ENCODE results near the gene PLEKHB1. TPM values are rescaled to one million over a fixed set of nuclear protein-coding genes. Genes with fewer than 3 reads are reported as not detected.

PLEKHB1 gene, protein sequence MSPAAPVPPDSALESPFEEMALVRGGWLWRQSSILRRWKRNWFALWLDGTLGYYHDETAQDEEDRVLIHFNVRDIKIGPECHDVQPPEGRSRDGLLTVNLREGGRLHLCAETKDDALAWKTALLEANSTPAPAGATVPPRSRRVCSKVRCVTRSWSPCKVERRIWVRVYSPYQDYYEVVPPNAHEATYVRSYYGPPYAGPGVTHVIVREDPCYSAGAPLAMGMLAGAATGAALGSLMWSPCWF
- 0.12 and 0.34 TPM in 2 replicates for polyA plus RNA-seq (2013)

DNA sequence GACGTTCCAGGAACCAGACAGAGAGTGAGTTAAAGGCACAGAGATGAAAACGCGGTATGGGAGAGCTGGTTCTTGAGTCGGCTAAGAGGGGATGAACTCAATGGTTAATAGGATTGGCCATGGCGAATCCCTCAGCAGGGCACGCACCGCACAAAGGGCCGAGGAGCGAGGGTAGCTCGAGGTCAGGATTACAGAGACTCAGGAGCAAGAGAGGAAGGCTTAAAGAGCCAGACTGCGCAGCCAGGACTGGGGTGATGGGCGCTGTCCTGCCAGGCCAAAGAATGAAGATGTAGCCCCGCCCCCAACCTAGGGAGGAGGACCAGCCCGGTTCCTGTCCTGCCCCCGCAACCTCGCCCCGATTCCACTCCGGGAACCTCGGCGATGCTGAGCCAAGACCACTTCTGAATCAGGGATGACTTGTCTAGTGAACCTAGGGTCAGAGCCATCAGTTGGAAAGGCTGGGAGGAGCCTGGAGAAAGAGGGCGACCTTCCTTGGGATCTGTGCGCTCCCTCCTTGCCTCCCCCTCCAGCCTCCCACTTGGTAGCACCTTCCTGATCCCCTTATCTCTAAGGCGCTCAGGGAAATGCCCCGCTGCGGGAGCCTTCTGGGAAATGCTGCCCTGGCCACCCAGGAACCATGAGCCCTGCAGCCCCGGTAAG, at the start of gene PLEKHB1:
PLEKHB1 (plus strand) TSS at position 610 of the 660 bp plus-strand sequence; CDS start at position 638, 28 bp downstream.
- no peak within 1 kb of the TSS for H3K14ac ChIP-seq (ENCODE audit: low read length)
- H3K9me3 ChIP-seq (ENCODE audit: insufficient read depth, low read depth, low read length) = no peaks in the 10 kb centered on the region
- H3K23ac ChIP-seq (ENCODE audit: low read length) = no peak within 1 kb of the TSS
- no peak within 1 kb of the TSS for H2AFZ ChIP-seq (ENCODE audit: insufficient read depth, low read length, poor library complexity)
- no peak within 1 kb of the TSS for H2BK120ac ChIP-seq (ENCODE audit: insufficient read depth, low read length, poor library complexity)
- peak within 1 kb of the TSS; percentile 11 for H3K4me2 ChIP-seq (ENCODE audit: low read length)
- no peak within 1 kb of the TSS for H2BK12ac ChIP-seq (ENCODE audit: low read length)
- no peaks in the 10 kb centered on the region for H3K36me3 ChIP-seq (ENCODE audit: control insufficient read depth in 1 of 2, insufficient read depth in 2 of 2, low read length in 2 of 2)
- H3K18ac ChIP-seq (ENCODE audit: low read length) = no peak within 1 kb of the TSS
- H3K79me1 ChIP-seq (ENCODE audit: low read length) = no peaks in the 10 kb centered on the region
- no peak within 1 kb of the TSS for H3K9ac ChIP-seq (ENCODE audit: low read length)
- H4K12ac ChIP-seq (ENCODE audit: low read depth, low read length) = no peak within 1 kb of the TSS
- no peak within 1 kb of the TSS for H4K8ac ChIP-seq (ENCODE audit: low read depth, low read length)
- no peak within 1 kb of the TSS for H4K91ac ChIP-seq (ENCODE audit: low read depth, low read length)
- DNase-seq = no peak
- H3K27me3 ChIP-seq (ENCODE audit: insufficient read depth, low read length) = peaks cover 12% of the 10 kb centered on the region
- H3K79me2 ChIP-seq (ENCODE audit: control insufficient read depth, insufficient read depth, low read length, poor library complexity) = no peaks in the 10 kb centered on the region
- H3K4me1 ChIP-seq (ENCODE audit: control insufficient read depth in 1 of 2, insufficient read depth in 2 of 2, low read length in 2 of 2) = peaks cover 5 to 7% of the 10 kb centered on the region in 2 experiments
- H2AK5ac ChIP-seq (ENCODE audit: low read length) = no peak within 1 kb of the TSS
- H3K27ac ChIP-seq (ENCODE audit: low read depth, low read length) = no peak within 1 kb of the TSS
- H3K4me3 ChIP-seq (ENCODE audit: low read depth, low read length) = no peak within 1 kb of the TSS
- H2BK5ac ChIP-seq (ENCODE audit: low read depth, low read length, poor library complexity) = no peak within 1 kb of the TSS
- no peak within 1 kb of the TSS for H3K4ac ChIP-seq (ENCODE audit: low read depth, low read length)
- no CpG with 5 or more reads among the region's 26 CpGs for WGBS (ENCODE audit: extremely low coverage, insufficient coverage, insufficient read length)

DNA sequence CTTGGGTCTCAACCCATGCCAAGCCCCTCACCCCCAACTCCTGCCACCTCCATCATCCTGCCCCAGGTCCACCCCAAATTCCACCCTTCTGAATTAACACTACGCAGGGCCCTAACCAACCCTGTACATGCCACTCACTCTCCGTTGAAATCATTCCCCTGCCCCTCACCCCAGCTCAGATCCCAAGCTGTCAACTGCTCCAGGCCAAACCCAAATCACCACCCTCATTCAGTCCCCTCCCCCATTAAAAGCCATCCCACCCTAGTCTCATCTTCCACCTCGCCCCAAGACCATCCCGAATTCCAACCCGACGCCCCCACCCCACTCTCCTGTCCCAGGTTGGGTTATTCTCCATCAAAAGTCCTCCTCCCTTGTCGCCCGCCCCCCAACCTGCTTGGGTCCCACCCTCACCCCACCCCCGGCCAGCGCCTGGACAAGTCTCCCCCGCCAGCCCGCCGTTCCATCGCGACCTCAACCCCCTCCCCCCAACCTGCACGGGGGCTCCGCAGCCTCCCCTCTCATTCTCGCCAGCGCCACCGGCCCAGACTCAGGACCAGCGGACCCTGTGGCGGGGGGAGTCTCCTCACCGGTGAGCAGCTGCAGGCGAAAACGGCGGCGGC, 48.9 kb upstream of the PLEKHB1 start:
- Histone ChIP-seq H4K91ac (ENCODE audit: low read depth, low read length) (peak overlapping the region; percentile 80), H2AFZ (ENCODE audit: insufficient read depth, low read length, poor library complexity) (peak overlapping the region; percentile 96), H3K79me2 (ENCODE audit: control insufficient read depth, insufficient read depth, low read length, poor library complexity) (peaks cover 11% of the 10 kb centered on the region), H3K27ac (ENCODE audit: low read depth, low read length) (peak overlapping the region; percentile 58), H3K4me1 (ENCODE audit: control insufficient read depth in 1 of 2, insufficient read depth in 2 of 2, low read length in 2 of 2) (peaks cover 9% of the 10 kb centered on the region in 2 experiments), H3K23ac (ENCODE audit: low read length) (no peak overlapping the region), H4K8ac (ENCODE audit: low read depth, low read length) (peak overlapping the region; percentile 84), H2BK12ac (ENCODE audit: low read length) (no peak overlapping the region), H3K14ac (ENCODE audit: low read length) (peak overlapping the region; percentile 75), H3K36me3 (ENCODE audit: control insufficient read depth in 1 of 2, insufficient read depth in 2 of 2, low read length in 2 of 2) (no peaks in the 10 kb centered on the region), H2AK5ac (ENCODE audit: low read length) (peak overlapping the region; percentile 47), H3K79me1 (ENCODE audit: low read length) (peaks cover 5% of the 10 kb centered on the region), H3K4me2 (ENCODE audit: low read length) (peak overlapping the region; percentile 81), H4K12ac (ENCODE audit: low read depth, low read length) (peak overlapping the region; percentile 55), H2BK120ac (ENCODE audit: insufficient read depth, low read length, poor library complexity) (peak overlapping the region; percentile 50), H3K4me3 (ENCODE audit: low read depth, low read length) (peak overlapping the region; percentile 98), H3K18ac (ENCODE audit: low read length) (peak overlapping the region; percentile 91), H2BK5ac (ENCODE audit: low read depth, low read length, poor library complexity) (peak overlapping the region; percentile 90), H3K9ac (ENCODE audit: low read length) (peak overlapping the region; percentile 47), H3K9me3 (ENCODE audit: insufficient read depth, low read depth, low read length) (no peaks in the 10 kb centered on the region), H3K27me3 (ENCODE audit: insufficient read depth, low read length) (no peaks in the 10 kb centered on the region), H3K4ac (ENCODE audit: low read depth, low read length) (peak overlapping the region; percentile 23)
- WGBS (ENCODE audit: extremely low coverage, insufficient coverage, insufficient read length) = no CpG with 5 or more reads among the region's 27 CpGs
- DNase-seq = no peak

GRCh38 chr11:73597956-73598718, 48.2 kb upstream of the PLEKHB1 start, which contains the start of gene FAM168A:
FAM168A (minus strand) TSS chr11:73598112; CDS start chr11:73468474, 129,638 bp downstream.
- Histone ChIP-seq H3K9me3 (ENCODE audit: insufficient read depth, low read depth, low read length) (no peaks in the 10 kb centered on the region), H3K4me1 (ENCODE audit: control insufficient read depth in 1 of 2, insufficient read depth in 2 of 2, low read length in 2 of 2) (peaks cover 9% of the 10 kb centered on the region in 2 experiments), H3K27ac (ENCODE audit: low read depth, low read length) (peak within 1 kb of the TSS; percentile 72), H3K36me3 (ENCODE audit: control insufficient read depth in 1 of 2, insufficient read depth in 2 of 2, low read length in 2 of 2) (no peaks in the 10 kb centered on the region), H3K14ac (ENCODE audit: low read length) (peak within 1 kb of the TSS; percentile 75), H3K27me3 (ENCODE audit: insufficient read depth, low read length) (no peaks in the 10 kb centered on the region), H2AK5ac (ENCODE audit: low read length) (peak within 1 kb of the TSS; percentile 47), H3K79me1 (ENCODE audit: low read length) (peaks cover 5% of the 10 kb centered on the region), H3K4me3 (ENCODE audit: low read depth, low read length) (peak within 1 kb of the TSS; percentile 98), H4K12ac (ENCODE audit: low read depth, low read length) (peak within 1 kb of the TSS; percentile 76), H2BK5ac (ENCODE audit: low read depth, low read length, poor library complexity) (peak within 1 kb of the TSS; percentile 90), H3K18ac (ENCODE audit: low read length) (peak within 1 kb of the TSS; percentile 91), H4K8ac (ENCODE audit: low read depth, low read length) (peak within 1 kb of the TSS; percentile 86), H3K4ac (ENCODE audit: low read depth, low read length) (peak within 1 kb of the TSS; percentile 49), H2AFZ (ENCODE audit: insufficient read depth, low read length, poor library complexity) (peak within 1 kb of the TSS; percentile 96), H3K4me2 (ENCODE audit: low read length) (peak within 1 kb of the TSS; percentile 81), H2BK120ac (ENCODE audit: insufficient read depth, low read length, poor library complexity) (peak within 1 kb of the TSS; percentile 74), H3K9ac (ENCODE audit: low read length) (peak within 1 kb of the TSS; percentile 61), H2BK12ac (ENCODE audit: low read length) (no peak within 1 kb of the TSS), H3K23ac (ENCODE audit: low read length) (no peak within 1 kb of the TSS), H4K91ac (ENCODE audit: low read depth, low read length) (peak within 1 kb of the TSS; percentile 80), H3K79me2 (ENCODE audit: control insufficient read depth, insufficient read depth, low read length, poor library complexity) (peaks cover 11% of the 10 kb centered on the region)
- no CpG with 5 or more reads among the region's 64 CpGs for WGBS (ENCODE audit: extremely low coverage, insufficient coverage, insufficient read length)
- DNase-seq = peak; percentile 93 to 94
